NCI-H1930 (cell line): ENCODE measurements around the gene GNAZ.
"Not testable (repeated sequence)": the region's sequence is repeated elsewhere in the genome, so short reads cannot be mapped to it uniquely, and the experiment has no call there.

Experiments used
- DNase-seq, 2 experiments: peaks; one replicate each; lab custom pipeline; 2025; lab: John Stamatoyannopoulos, UW

Gene GNAZ

GRCh38 chr22:23070418-23071229 is at the start of gene GNAZ:
GNAZ (plus strand) TSS chr22:23070519; CDS start chr22:23095696, 25,177 bp downstream.
- no peak for DNase-seq

GRCh38 chr22:23020659-23021293 is 49.5 kb upstream of the GNAZ start:
- no peak for DNase-seq

- DNase-seq = not testable (repeated sequence)
Observed at GRCh38 chr22:23021660-23022353, 48.5 kb upstream of the GNAZ start.

- no peak for DNase-seq
Observed at GRCh38 chr22:23023294-23023693, 47.0 kb upstream of the GNAZ start.

GRCh38 chr22:23026777-23027176 is 43.5 kb upstream of the GNAZ start:
- DNase-seq = no peak

- DNase-seq = not testable (repeated sequence)
Observed at GRCh38 chr22:23027849-23028248, 42.5 kb upstream of the GNAZ start.

- no peak for DNase-seq
Observed at GRCh38 chr22:23029521-23030228, 40.6 kb upstream of the GNAZ start.

GRCh38 chr22:23031381-23031780 is 38.9 kb upstream of the GNAZ start:
- DNase-seq = no peak

- no peak for DNase-seq
Observed at GRCh38 chr22:23031786-23032185, 38.5 kb upstream of the GNAZ start.

- DNase-seq = no peak
Observed at GRCh38 chr22:23032658-23033057, 37.7 kb upstream of the GNAZ start.

- DNase-seq = no peak
Observed at GRCh38 chr22:23033116-23033905, 37.0 kb upstream of the GNAZ start.

GRCh38 chr22:23034621-23035556 is 35.4 kb upstream of the GNAZ start:
- DNase-seq = no peak

GRCh38 chr22:23035557-23036277 is 34.6 kb upstream of the GNAZ start:
- no peak for DNase-seq

GRCh38 chr22:23036684-23037428 is 33.5 kb upstream of the GNAZ start:
- no peak for DNase-seq

GRCh38 chr22:23037429-23038333 is 32.6 kb upstream of the GNAZ start:
- no peak for DNase-seq

GRCh38 chr22:23038334-23038642 is 32.0 kb upstream of the GNAZ start:
- no peak for DNase-seq

GRCh38 chr22:23038902-23039301 is 31.4 kb upstream of the GNAZ start:
- no peak for DNase-seq

- no peak for DNase-seq
Observed at GRCh38 chr22:23042179-23042578, 28.1 kb upstream of the GNAZ start.
